Right forelimb (tissue), 1 donor: Measurements from ENCODE around the gene SNHG17.
"Not testable (repeated sequence)": the region's sequence is repeated elsewhere in the genome, so short reads cannot be mapped to it uniquely, and the experiment has no call there.

Source experiments
- DNase-seq: peaks from one replicate; pipeline ENCODE4 v3.0.0-alpha.2; 2018

SNHG17 gene

DNA sequence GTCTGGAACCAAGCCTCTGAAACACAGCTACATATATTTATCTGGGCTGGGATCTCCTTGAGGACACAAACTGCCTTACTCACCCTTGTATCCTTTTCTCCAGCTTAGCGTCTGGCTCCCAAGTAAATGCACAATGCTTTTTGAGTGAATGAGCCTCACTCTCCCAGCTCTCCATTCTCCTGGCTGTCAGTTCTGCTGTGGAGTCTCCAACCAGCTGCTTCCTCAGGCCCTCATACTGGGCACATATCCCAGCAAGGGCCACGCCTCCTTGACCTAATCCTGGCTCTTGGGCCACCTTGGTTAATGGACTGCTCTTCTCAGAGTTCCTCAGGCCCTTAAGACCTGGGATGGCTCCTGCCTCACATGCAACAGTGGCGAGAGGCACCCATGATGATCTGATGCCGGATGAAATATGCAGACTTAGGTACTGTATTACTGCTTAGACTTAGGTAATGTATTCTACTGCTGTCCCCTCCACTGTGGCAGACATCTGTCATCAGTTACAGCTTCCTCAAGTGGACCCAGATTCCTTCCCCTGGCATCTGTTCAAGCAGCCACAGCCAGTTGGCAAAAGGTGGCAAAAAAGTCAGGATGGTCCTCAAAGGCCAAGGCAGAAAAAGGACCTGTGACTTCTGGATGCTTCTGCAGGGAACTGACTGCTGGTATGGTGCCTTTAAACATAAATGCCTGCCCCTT is 16.5 kb downstream of the SNHG17 start:
- no peak for DNase-seq

DNA sequence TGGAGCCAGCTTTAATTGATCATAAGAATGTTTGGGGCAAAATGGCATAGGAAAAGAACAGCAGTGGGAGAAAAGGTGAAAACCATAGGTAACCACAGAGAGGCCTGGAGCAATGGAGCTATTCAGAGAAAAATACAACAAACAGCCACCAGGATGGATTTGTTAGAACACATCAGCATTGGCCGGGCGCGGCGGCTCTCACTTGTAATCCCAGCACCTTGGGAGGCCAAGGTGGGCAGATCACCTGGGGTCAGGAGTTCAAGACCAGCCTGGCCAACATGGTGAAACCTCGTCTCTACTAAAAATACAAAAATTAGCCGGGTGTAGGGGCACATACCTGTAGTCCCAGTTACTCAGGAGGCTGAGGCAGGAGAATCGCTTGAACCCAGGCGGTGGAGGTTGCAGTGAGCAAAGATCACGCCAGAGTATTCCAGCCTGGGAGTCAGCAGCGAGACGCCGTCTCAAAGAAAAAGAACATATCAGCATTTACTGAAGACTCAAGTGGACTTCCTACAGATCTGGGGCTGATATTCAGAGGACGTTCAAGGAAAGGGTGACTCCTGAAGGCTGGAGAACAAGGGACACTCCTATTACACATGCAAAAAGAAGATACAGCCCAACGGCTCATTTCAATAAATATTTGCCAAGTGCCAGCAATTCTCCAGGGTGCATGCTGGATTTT is 20.2 kb downstream of the SNHG17 start:
- DNase-seq = no peak

DNA sequence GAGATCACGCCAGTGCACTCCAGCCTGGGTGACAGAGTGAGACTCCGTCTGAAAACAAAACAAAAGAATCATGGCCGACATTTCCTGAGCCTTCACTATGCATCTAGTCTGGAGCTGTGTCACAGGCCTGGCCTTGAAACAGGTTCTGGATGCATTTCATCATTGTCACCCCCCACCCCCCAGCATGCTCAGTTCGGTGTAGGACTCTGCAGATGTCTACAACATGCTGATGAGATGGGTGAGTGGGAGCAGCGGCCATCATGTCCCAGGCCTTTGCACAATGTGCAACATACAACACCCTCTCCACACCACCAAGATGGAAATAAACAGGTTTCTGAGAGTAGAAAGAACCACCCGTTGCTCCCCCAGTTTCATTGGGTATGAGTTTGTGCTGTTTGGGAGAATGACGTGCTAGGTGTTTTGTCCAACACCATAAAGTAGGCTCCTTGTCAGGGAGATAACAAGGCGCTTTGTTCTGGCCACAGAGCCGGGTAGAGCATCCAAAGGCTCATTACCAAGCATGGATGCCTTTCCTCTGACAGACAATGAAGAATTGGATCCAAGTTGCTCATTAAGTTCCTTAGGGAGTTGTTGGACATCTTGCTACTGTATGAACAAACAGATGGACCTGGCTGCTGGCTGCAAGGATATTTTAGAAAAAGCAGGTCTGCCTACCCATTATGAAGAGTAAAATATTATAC is 22.1 kb downstream of the SNHG17 start:
- no peak for DNase-seq

DNA sequence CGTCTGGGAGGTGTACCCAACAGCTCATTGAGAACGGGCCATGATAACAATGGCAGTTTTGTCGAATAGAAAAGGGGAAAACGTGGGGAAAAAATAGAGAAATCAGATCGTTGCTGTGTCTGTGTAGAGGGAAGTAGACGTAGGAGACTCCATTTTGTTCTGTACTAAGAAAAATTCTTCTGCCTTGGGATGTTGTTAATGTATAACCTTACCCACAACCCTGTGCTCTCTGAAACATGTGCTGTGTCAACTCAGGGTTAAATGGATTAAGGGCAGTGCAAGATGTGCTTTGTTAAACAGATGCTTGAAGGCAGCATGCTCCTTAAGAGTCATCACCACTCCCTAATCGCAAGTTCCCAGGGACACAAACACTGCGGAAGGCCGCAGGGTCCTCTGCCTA is 27.3 kb downstream of the SNHG17 start:
- not testable (repeated sequence) for DNase-seq

DNA sequence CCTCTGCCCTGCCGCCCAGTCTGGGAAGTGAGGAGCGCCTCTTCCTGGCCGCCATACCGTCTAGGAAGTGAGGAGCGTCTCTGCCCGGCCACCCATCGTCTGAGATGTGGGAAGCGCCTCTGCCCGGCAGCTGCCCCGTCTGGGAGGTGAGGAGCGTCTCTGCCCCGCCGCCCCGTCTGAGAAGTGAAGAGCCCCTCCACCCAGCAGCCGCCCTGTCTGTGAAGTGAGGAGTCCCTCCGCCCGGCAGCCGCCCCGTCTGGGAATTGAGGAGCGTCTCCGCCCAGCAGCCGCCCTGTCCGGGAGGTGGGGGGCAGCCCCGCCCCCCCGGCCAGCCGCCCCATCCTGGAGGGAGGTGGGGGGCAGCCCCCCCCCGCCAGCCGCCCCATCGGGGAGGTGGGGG is 27.8 kb downstream of the SNHG17 start:
- DNase-seq = no peak

DNA sequence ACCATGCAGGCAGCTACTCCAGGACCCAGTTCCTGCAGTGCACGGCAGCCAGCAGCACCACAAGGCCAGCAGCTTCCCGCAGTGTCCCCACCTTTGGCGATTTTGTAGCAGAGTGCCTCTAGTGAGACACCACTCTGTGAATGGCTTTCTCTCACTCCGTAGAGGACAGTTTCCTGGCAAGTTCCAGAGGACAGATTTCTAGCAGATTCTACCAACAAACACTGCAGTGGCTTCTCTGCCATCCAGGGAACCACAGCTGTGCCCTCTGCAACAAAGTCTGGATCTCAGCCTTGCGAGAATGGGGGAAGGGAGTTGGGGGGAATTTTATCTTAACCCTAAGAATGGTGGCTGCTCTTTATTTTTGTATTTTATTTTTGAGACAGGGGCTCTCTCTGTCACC is 28.7 kb downstream of the SNHG17 start:
- DNase-seq = no peak

DNA sequence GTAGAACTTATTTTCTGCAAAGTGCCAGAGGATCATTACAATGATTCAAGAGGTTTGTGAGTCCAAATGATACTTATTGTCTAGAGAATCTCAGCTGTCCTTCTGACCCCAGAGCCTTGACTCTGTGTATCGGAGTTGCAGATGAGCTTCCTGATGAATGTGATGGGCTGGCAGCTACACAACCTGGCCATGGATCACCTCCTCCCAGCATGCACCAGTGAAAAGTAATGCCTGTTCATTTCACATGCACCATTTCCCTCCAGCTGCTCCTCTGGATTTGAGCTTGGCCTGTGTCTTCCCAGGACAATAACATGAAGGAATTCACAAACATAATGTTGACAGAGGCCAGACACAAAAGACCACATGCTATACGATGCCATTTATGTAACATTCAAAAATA is 30.0 kb downstream of the SNHG17 start:
- no peak for DNase-seq

DNA sequence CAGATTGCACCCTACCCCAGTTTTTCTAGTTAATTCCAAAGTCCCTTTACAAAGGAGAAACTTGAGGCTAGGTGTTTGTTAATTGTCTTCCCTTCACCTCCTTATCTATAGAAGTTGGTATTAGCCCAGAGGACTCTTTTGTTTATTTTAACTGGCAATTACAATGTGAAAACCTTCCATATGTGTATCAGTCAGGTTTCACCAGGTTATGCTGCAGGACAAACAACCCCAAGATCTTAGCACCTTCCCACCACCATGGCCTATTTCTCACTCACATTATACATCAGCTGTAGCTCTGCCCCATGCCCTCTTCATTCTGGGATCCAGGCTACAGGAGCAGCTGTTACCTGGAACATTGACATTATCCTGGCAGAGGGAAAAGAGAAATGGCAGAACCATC is 31.1 kb downstream of the SNHG17 start:
- no peak for DNase-seq

DNA sequence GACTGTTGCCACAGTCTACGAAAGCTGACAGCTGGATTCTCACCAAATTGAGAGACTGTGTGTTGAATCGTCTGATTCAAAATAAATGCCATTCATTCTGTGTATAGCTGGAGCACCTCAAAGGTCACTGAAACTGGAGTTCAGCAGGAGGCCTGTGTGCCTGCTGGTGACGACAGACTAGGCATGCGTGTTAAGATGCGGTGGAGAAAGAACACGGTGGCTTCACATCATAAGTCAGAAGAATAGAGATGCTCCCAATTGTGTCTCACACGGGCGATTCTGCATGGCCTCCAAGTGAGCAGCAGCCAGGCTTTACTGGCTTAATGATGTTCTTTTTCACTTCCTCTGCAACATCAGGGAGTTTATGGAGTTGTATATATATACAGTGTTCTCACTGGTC is 32.3 kb downstream of the SNHG17 start:
- DNase-seq = no peak

DNA sequence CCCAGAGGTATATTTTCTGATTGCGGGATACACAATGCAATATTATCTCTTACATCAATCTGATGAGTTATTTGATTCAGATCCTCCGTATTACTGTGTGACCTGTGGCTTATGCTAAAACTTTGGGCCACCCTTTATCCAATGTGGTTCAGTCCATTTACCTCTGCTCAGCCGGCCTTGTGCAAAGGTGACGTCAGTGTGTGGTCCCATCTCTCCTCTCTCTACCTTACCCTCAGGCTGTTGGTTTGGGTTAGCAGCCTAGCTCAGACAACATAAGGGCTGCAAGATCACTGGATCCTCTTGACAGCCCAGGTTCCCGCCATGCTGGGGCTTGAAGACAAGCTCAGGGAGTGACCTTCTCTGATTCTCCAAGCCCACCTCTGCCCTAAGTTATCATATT is 33.0 kb downstream of the SNHG17 start:
- no peak for DNase-seq

DNA sequence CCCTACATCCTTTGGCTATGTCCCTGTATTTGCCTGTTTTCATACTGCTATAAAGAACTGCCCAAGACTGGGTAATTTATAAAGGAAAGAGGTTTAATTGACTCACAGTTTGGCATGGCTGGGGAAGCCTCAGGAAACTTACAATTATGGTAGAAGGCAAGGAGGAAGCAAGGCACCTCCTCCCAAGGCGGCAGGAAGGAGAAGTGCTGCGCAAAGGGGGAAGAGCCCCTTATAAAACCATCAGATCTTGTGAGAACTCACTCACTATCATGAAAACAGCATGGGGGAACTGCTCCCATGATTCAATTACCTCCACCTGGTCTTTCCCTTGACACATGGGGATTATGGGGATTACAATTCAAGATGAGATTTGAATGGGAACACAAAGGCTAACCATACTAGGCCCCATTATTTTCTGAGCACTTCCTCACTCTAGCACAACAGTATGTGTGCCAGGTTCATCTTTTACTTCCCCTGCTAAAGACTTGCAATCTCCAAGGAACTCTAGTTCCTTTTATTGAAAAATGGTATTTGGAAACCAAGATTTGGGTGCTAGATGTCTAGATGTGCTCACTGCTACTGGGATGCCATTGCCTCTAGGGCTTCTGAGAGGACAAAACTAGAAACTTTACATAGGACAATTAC is 39.3 kb downstream of the SNHG17 start:
- DNase-seq = not testable (repeated sequence)

DNA sequence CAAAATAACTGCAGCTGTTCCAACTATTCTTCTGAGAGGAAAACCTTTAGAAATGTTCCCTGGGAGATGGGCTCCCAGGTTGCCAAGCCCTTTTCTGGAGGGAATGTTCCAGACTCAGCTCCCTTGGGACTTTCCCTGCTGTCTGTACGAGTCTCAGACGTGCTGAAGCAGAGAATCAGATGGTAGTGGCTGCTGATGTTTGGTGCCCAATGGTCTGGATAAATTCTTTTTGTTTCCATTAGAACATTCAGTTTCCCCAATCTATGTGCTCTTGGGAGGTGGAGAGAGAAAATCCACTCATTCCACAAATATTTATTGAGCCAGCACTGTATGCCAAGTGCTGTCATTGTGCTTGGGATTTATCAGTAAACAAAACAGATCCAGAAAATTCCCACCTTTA is 40.0 kb downstream of the SNHG17 start:
- no peak for DNase-seq

DNA sequence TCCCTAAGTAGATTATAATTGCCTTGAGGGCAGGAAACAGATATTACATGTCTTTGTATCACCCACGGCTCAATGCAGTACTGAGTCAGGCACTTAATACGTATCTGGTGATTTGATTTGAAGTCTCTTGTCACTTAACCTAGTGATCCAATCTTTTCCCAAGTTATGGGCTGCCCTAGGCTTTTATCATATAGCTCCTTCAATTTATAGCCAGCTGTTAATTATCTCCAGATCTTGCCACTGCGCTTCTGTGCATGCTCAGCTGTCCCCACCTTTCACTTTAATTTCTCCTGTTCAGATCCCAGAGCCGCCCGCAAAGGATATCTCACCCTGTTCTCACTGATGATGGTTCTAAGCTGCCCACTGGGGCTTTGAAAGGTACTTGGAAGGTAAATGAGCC is 41.9 kb downstream of the SNHG17 start:
- DNase-seq = no peak

DNA sequence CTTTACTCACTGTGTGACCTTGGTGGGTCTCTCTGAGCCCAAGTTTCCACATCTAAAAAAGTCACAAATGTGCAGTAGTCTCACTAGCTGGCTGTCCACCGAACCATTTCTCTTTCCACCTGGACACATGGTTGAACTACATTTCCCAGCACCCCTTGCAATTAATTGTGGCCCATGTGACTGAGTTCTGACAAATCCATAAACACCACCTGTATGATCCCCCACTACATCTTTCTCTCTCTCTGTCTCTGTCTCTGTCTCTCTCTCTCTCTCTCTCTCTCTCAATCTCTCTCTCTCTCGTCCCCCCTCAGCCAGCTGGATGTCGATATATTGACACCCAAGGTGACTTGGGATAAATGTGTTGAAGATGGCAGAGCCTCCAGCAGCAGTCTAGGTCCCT is 42.8 kb downstream of the SNHG17 start:
- no peak for DNase-seq

DNA sequence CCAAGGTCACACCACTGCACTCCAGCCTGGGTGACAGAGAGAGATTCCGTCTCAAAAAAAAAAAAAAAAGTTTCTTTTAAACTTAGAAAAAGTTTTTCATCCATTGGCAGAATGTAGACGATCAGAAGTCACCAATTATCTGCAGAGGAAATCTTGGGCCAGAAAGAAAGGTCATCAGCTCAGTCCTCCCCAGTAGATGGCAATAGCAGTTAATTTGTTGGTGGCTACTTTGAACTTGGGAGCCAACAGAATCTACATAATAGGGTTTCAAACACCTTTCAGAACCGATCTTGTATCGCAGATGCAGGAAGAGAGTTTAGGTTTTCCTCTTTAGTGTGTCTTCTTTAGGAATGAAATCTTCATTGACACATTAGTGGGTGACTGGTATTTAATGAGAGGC is 47.2 kb downstream of the SNHG17 start:
- no peak for DNase-seq

DNA sequence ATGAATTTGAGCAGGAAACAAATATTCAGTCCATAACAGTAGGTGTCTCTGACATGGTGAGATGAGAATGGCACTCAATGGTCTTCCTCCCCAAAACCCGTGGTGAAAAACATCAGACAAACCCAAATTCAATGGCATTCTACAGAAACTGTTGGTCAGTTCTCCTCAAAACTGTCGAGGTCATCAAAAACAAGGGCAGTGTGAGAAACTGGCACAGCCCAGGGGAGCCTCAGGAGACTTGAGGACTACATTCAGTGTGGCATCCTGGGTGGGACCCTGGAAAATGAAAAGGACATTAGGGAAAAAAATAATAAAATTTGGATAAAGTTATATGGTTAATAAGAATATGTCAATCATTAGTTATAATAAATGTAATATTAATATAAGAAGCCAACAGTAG is 48.3 kb downstream of the SNHG17 start:
- no peak for DNase-seq

DNA sequence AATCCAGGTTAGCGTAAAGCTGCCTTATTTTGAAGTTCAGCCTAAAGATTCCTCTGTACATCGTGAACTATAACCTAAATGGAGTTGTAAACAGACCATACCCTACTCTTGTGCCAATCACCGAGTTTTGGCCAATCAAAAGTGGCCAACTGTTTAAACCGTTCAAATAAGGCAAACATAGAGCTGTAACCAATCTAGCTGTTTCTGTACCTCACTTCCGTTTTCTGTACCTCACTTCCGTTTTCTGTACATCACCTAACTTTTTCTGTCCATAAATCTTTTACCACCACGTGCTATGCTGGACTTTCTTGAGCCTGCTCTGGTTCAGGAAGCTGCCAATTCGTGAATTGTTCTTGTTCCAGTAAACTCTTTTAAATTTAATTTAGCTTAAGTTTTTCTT is 49.1 kb downstream of the SNHG17 start:
- no peak for DNase-seq

DNA sequence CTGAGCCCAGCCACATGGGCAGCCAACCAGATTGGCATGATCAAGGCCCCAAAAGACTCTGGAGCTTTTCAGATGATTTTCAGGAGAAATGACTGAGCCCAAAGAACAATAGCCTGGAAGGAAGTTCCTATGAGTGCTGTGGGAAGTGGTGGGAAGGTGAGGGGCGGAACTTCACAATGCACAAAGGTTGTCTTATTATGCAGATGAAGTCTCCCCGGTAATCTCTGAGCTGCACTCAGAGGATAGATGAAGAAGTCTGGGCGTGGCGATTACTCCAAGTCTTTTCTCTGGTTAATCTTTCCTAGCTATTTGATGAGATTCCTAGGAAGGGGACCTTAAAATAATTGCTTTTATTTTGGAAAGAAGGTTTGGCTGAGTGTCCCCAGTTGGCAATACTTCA is 52.0 kb downstream of the SNHG17 start:
- no peak for DNase-seq

DNA sequence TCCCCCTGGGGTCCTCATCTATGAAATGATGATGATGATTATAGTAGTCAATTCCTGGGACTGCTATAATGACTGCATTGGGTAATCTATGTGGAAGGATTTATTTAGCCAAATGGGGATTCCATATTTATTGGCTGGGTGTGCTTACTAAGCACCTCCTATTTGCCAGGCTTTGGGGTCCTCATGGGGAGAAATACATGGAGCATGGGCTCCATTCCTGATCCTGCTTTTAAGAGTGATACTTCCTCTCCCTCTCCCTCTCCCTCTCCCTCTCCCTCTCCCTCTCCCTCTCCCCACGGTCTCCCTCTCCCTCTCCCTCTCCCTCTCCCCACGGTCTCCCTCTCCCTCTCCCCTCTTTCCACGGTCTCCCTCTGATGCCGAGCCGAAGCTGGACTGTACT is 57.3 kb downstream of the SNHG17 start:
- DNase-seq = not testable (repeated sequence)

DNA sequence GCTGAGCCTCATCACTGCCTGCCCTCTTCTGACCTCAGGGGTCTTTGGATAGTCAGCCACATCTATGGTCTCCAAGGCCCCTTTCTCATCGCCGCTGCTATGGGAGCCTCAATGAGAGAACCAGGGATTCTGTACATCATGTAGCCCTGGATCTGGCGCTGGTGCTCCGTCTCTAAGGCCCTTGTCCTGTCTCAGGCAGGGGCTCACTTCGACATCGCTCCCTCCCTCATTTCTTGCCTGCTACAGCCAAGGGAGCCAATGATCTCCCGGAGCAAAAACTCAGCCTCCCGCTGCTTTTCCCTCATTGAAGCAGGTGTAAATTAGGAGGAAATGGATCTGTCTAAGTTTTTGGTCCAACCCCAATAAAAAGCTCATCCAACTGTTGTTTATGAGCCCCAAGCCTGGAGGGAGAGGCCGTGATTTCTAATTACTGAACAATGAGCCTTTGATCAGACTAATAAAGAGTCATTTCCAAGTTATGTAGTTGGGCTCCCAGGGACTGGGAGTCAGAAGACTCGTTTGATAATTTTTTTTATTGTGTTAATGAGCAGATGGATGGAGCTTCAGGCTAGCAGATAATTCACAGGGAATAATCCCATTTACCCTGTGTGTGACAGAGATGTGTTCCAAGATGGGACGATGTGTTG is 58.0 kb downstream of the SNHG17 start:
- DNase-seq = no peak

DNA sequence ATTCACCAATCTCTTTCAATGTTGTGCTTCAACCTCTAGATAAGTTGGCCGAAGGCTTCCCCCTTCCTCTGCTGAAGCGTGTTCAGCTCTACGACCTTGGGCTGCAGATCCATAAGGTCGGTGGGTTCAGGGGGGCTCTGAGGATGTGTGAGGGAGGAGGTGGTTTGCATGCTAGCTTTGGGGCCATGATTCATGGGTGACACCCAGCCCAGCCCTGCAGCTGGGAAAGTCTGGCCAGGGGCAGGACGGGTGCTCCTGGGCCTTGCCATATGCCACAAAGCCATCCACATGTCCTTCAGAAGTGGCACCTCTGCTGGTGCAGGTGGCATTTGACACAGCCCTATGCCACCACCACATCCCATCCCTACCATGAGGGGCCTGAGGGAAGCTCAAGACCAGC is 61.2 kb downstream of the SNHG17 start:
- DNase-seq = no peak

DNA sequence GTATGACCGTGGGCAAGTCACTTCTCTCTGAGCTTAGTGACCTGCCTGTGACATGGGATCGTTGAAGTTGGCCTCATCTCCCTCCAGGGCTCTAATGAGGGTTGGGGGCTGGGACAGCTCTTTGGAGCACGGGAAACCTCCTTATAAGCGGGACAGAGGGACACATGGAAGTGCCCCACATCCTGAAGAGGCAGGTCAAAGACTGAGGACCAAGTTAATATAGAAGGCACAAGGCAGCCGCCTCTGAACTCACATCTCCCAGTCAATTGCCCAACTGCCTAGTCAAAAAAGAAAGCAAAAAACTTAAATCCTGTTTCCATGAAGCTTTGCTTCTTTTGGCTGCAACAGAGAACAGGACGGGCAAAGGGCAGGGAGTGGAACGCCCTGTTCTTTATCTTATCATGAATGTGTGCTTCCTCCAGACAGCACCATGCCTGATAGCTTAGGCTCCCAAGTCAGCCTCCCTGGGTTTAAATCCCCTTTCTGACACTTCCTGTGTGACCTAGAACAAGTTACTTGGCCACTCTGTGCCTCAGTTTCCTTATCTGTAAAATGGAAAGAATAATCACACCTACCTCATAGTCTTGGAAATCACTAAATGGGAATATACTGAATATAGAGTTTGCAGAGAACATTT is 61.8 kb downstream of the SNHG17 start:
- no peak for DNase-seq

DNA sequence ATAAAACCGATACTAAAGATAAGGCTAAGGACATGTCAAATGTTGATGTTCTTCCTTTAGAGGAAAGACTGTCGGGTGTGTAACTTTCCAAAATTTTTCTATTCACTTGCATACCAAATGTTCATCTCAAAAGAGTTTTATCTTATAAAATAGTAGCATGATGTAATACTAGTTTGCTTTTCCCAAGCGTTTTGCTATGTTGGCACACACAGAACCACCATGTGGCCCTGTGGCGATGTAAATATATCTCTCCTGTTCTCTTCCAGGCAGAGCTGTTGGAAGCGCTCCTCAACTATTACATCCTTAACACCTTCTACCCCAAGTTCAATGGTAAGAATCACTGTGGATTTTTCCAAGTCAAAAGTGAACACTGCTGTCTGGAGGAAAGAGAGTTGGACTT is 62.3 kb downstream of the SNHG17 start:
- DNase-seq = no peak
